ENCODE measurements around the gene RIPOR1. TPM values are rescaled to one million over a fixed set of nuclear protein-coding genes. Genes with fewer than 3 reads are reported as not detected.

The RIPOR1 gene
- total RNA-seq, 2 donors from 2014 or later, result 39.9 to 54.1 TPM

DNA sequence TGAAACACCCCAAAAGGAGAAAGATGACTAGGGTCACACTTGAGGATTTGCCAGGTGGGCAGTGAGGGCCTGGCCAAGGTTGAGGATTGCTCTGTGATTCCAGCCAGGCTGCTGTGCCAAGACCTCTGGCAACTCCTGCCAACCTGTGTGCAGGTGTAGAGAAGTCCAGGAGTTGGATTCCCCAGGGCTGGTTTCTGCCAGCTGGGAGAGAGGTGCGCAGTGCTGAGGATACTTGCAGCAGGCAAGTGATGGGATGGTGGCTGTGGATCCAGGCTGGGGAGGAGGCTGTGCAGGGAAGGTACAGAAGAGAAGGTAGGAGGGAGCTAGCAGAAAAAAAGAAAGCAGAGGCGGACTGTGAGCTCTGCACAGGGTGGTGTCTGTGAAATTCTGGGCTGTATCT is 6.6 kb downstream of the RIPOR1 start:
- no peak for DNase-seq
- no peaks in the 10 kb centered on the region for H3K4me1 ChIP-seq (ENCODE audit: control insufficient read depth, insufficient read depth, low read length)
- no peak for TF ChIP-seq CTCF (conservative IDR thresholded peaks at IDR 0.05)
- H3K27ac ChIP-seq (ENCODE audit: low read depth, low read length), result no peak overlapping the region
- no peak overlapping the region for H3K27ac Mint-ChIP-seq
- H3K4me3 ChIP-seq (ENCODE audit: low read length), result no peak overlapping the region
- H3K27me3 ChIP-seq (ENCODE audit: control insufficient read depth, insufficient read depth, low read length, poor library complexity, severe bottlenecking), result peaks cover 47% of the 10 kb centered on the region
- H3K9me3 ChIP-seq (ENCODE audit: control insufficient read depth, low read length), result no peaks in the 10 kb centered on the region
- no peaks in the 10 kb centered on the region for H3K9me3 Mint-ChIP-seq
- H3K27me3 Mint-ChIP-seq (ENCODE audit: insufficient read depth), result peaks cover 82% of the 10 kb centered on the region
- H3K9ac ChIP-seq (ENCODE audit: extremely low read depth, low read length, poor library complexity, severe bottlenecking), result no peak overlapping the region
- peaks cover 16% of the 10 kb centered on the region for H3K36me3 Mint-ChIP-seq (ENCODE audit: low read depth)
- H3K4me1 Mint-ChIP-seq, result peaks cover 17% of the 10 kb centered on the region
- peaks cover 12% of the 10 kb centered on the region for H3K36me3 ChIP-seq (ENCODE audit: control insufficient read depth, insufficient read depth, low read length)
- H3K4me3 Mint-ChIP-seq, result no peak overlapping the region
- 90% methylated on average over 2 of the region's 2 CpGs; no CpG with 5 or more reads in 1 of the 2 experiments for WGBS, 2 experiments (ENCODE audit: insufficient coverage in 1 of 2, insufficient read length in 1 of 2)

DNA sequence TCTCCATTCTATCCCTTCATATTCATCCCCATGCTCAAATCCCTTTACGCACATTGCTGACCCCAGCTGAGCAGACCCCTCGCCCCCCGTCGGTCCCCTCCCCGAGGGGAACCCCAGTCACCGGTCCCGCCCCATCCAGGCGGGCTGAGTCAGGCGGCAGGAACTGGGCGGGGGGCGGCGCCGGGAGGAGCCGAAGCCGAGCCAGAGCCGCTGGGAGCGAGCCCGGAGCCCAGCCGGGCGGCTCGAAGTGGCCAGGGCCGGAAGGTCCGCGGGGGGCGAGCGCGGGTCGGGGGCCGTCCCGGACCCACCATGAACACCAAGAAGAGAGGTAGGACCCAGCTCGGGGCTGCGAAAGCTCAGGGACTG is 8.6 kb downstream of the RIPOR1 start:
- H3K4me3 ChIP-seq (ENCODE audit: low read length), result peak overlapping the region; percentile 80
- H3K9me3 ChIP-seq (ENCODE audit: control insufficient read depth, low read length), result no peaks in the 10 kb centered on the region
- Mint-ChIP-seq H3K9me3 (no peaks in the 10 kb centered on the region), H3K27me3 (ENCODE audit: insufficient read depth) (peaks cover 68% of the 10 kb centered on the region), H3K4me3 (peak overlapping the region; percentile 64), H3K27ac (peak overlapping the region; percentile 79), H3K36me3 (ENCODE audit: low read depth) (peaks cover 33% of the 10 kb centered on the region), H3K4me1 (peaks cover 14% of the 10 kb centered on the region)
- TF ChIP-seq CTCF (conservative IDR thresholded peaks at IDR 0.05), result no peak
- H3K27ac ChIP-seq (ENCODE audit: low read depth, low read length), result no peak overlapping the region
- peak; percentile 88 for DNase-seq
- H3K9ac ChIP-seq (ENCODE audit: extremely low read depth, low read length, poor library complexity, severe bottlenecking), result peak overlapping the region; percentile 47
- H3K4me1 ChIP-seq (ENCODE audit: control insufficient read depth, insufficient read depth, low read length), result no peaks in the 10 kb centered on the region
- H3K27me3 ChIP-seq (ENCODE audit: control insufficient read depth, insufficient read depth, low read length, poor library complexity, severe bottlenecking), result peaks cover 30% of the 10 kb centered on the region
- WGBS, 2 experiments (ENCODE audit: insufficient coverage in 1 of 2, insufficient read length in 1 of 2), result 1 to 5% methylated on average over 14 to 32 of the region's 32 CpGs
- peaks cover 31% of the 10 kb centered on the region for H3K36me3 ChIP-seq (ENCODE audit: control insufficient read depth, insufficient read depth, low read length)

GRCh38 chr16:67537636-67538591 is 9.3 kb downstream of the RIPOR1 start:
- Mint-ChIP-seq H3K27ac (no peak overlapping the region), H3K4me3 (peak overlapping the region; percentile 64), H3K4me1 (peaks cover 14% of the 10 kb centered on the region), H3K27me3 (ENCODE audit: insufficient read depth) (peaks cover 61% of the 10 kb centered on the region), H3K9me3 (no peaks in the 10 kb centered on the region), H3K36me3 (ENCODE audit: low read depth) (peaks cover 38% of the 10 kb centered on the region)
- no peaks in the 10 kb centered on the region for H3K4me1 ChIP-seq (ENCODE audit: control insufficient read depth, insufficient read depth, low read length)
- no peak overlapping the region for H3K27ac ChIP-seq (ENCODE audit: low read depth, low read length)
- H3K9ac ChIP-seq (ENCODE audit: extremely low read depth, low read length, poor library complexity, severe bottlenecking), result peak overlapping the region; percentile 47
- H3K36me3 ChIP-seq (ENCODE audit: control insufficient read depth, insufficient read depth, low read length), result peaks cover 36% of the 10 kb centered on the region
- WGBS, 2 experiments (ENCODE audit: insufficient coverage in 1 of 2, insufficient read length in 1 of 2), result 3 to 6% methylated on average over 40 to 97 of the region's 97 CpGs
- H3K4me3 ChIP-seq (ENCODE audit: low read length), result peak overlapping the region; percentile 80
- TF ChIP-seq CTCF (conservative IDR thresholded peaks at IDR 0.05), result no peak
- H3K27me3 ChIP-seq (ENCODE audit: control insufficient read depth, insufficient read depth, low read length, poor library complexity, severe bottlenecking), result peaks cover 23% of the 10 kb centered on the region
- no peaks in the 10 kb centered on the region for H3K9me3 ChIP-seq (ENCODE audit: control insufficient read depth, low read length)
- peak; percentile 78 for DNase-seq

All from endodermal cell (in vitro differentiated cells).